Measurements from ENCODE around the gene GAS7.

Gene GAS7

GRCh38 chr17:9994761-9995160, 203.6 kb downstream of the GAS7 start:
- no peak overlapping the region for H3K4me3 ChIP-seq (ENCODE audit: low read length in 2 of 2)
- H3K36me3 ChIP-seq (ENCODE audit: control insufficient read depth in 2 of 2, insufficient read depth in 2 of 2, low read length in 2 of 2), result no peaks in the 10 kb centered on the region
- H3K27me3 ChIP-seq (ENCODE audit: control insufficient read depth in 1 of 2, insufficient read depth in 2 of 2, low read length in 2 of 2), result no peaks in the 10 kb centered on the region
- H3K27ac ChIP-seq (ENCODE audit: low read length), result no peak overlapping the region
- H3K9ac ChIP-seq (ENCODE audit: low read length in 2 of 2), result no peak overlapping the region
- H3K4me1 ChIP-seq (ENCODE audit: control insufficient read depth, insufficient read depth, low read length), result no peaks in the 10 kb centered on the region
- H3K9me3 ChIP-seq (ENCODE audit: control insufficient read depth in 2 of 2, low read length in 2 of 2), result no peaks in the 10 kb centered on the region

GRCh38 chr17:9991796-9992195, 206.6 kb downstream of the GAS7 start:
- Histone ChIP-seq H3K36me3 (ENCODE audit: control insufficient read depth in 2 of 2, insufficient read depth in 2 of 2, low read length in 2 of 2) (no peaks in the 10 kb centered on the region), H3K4me3 (ENCODE audit: low read length in 2 of 2) (no peak overlapping the region), H3K9ac (ENCODE audit: low read length in 2 of 2) (no peak overlapping the region), H3K4me1 (ENCODE audit: control insufficient read depth, insufficient read depth, low read length) (peaks cover 4% of the 10 kb centered on the region), H3K27me3 (ENCODE audit: control insufficient read depth in 1 of 2, insufficient read depth in 2 of 2, low read length in 2 of 2) (no peaks in the 10 kb centered on the region), H3K9me3 (ENCODE audit: control insufficient read depth in 2 of 2, low read length in 2 of 2) (no peaks in the 10 kb centered on the region), H3K27ac (ENCODE audit: low read length) (no peak overlapping the region)

- no peak overlapping the region for H3K9ac ChIP-seq (ENCODE audit: low read length in 2 of 2)
- H3K4me1 ChIP-seq (ENCODE audit: control insufficient read depth, insufficient read depth, low read length), result peaks cover 4% of the 10 kb centered on the region
- H3K36me3 ChIP-seq (ENCODE audit: control insufficient read depth in 2 of 2, insufficient read depth in 2 of 2, low read length in 2 of 2), result no peaks in the 10 kb centered on the region
- H3K27ac ChIP-seq (ENCODE audit: low read length), result no peak overlapping the region
- no peak overlapping the region for H3K4me3 ChIP-seq (ENCODE audit: low read length in 2 of 2)
- no peaks in the 10 kb centered on the region for H3K27me3 ChIP-seq (ENCODE audit: control insufficient read depth in 1 of 2, insufficient read depth in 2 of 2, low read length in 2 of 2)
- no peaks in the 10 kb centered on the region for H3K9me3 ChIP-seq (ENCODE audit: control insufficient read depth in 2 of 2, low read length in 2 of 2)
These were observed 207.1 kb downstream of the GAS7 start for GRCh38 chr17:9991351-9991750.

GRCh38 chr17:9987779-9988585, 210.4 kb downstream of the GAS7 start:
- Histone ChIP-seq H3K4me1 (ENCODE audit: control insufficient read depth, insufficient read depth, low read length) (peaks cover 4% of the 10 kb centered on the region), H3K9me3 (ENCODE audit: control insufficient read depth in 2 of 2, low read length in 2 of 2) (no peaks in the 10 kb centered on the region), H3K27ac (ENCODE audit: low read length) (no peak overlapping the region), H3K27me3 (ENCODE audit: control insufficient read depth in 1 of 2, insufficient read depth in 2 of 2, low read length in 2 of 2) (no peaks in the 10 kb centered on the region), H3K4me3 (ENCODE audit: low read length in 2 of 2) (no peak overlapping the region), H3K36me3 (ENCODE audit: control insufficient read depth in 2 of 2, insufficient read depth in 2 of 2, low read length in 2 of 2) (no peaks in the 10 kb centered on the region), H3K9ac (ENCODE audit: low read length in 2 of 2) (no peak overlapping the region)

- Histone ChIP-seq H3K27me3 (ENCODE audit: control insufficient read depth in 1 of 2, insufficient read depth in 2 of 2, low read length in 2 of 2) (no peaks in the 10 kb centered on the region), H3K9me3 (ENCODE audit: control insufficient read depth in 2 of 2, low read length in 2 of 2) (no peaks in the 10 kb centered on the region), H3K9ac (ENCODE audit: low read length in 2 of 2) (no peak overlapping the region), H3K4me1 (ENCODE audit: control insufficient read depth, insufficient read depth, low read length) (peaks cover 4% of the 10 kb centered on the region), H3K4me3 (ENCODE audit: low read length in 2 of 2) (no peak overlapping the region), H3K36me3 (ENCODE audit: control insufficient read depth in 2 of 2, insufficient read depth in 2 of 2, low read length in 2 of 2) (no peaks in the 10 kb centered on the region), H3K27ac (ENCODE audit: low read length) (no peak overlapping the region)
These were observed 211.5 kb downstream of the GAS7 start for GRCh38 chr17:9986754-9987382.

GRCh38 chr17:9985646-9986045, 212.8 kb downstream of the GAS7 start:
- H3K4me3 ChIP-seq (ENCODE audit: low read length in 2 of 2), result no peak overlapping the region
- H3K27ac ChIP-seq (ENCODE audit: low read length), result no peak overlapping the region
- H3K9me3 ChIP-seq (ENCODE audit: control insufficient read depth in 2 of 2, low read length in 2 of 2), result no peaks in the 10 kb centered on the region
- H3K4me1 ChIP-seq (ENCODE audit: control insufficient read depth, insufficient read depth, low read length), result peaks cover 4% of the 10 kb centered on the region
- H3K27me3 ChIP-seq (ENCODE audit: control insufficient read depth in 1 of 2, insufficient read depth in 2 of 2, low read length in 2 of 2), result no peaks in the 10 kb centered on the region
- H3K9ac ChIP-seq (ENCODE audit: low read length in 2 of 2), result no peak overlapping the region
- no peaks in the 10 kb centered on the region for H3K36me3 ChIP-seq (ENCODE audit: control insufficient read depth in 2 of 2, insufficient read depth in 2 of 2, low read length in 2 of 2)

- Histone ChIP-seq H3K9ac (ENCODE audit: low read length in 2 of 2) (no peak overlapping the region), H3K9me3 (ENCODE audit: control insufficient read depth in 2 of 2, low read length in 2 of 2) (no peaks in the 10 kb centered on the region)
These were observed 213.6 kb downstream of the GAS7 start for GRCh38 chr17:9984768-9985167.

GRCh38 chr17:9982159-9982558, 216.2 kb downstream of the GAS7 start:
- Histone ChIP-seq H3K36me3 (ENCODE audit: control insufficient read depth in 2 of 2, insufficient read depth in 2 of 2, low read length in 2 of 2) (no peaks in the 10 kb centered on the region), H3K27me3 (ENCODE audit: control insufficient read depth in 1 of 2, insufficient read depth in 2 of 2, low read length in 2 of 2) (no peaks in the 10 kb centered on the region), H3K27ac (ENCODE audit: low read length) (no peak overlapping the region), H3K9me3 (ENCODE audit: control insufficient read depth in 2 of 2, low read length in 2 of 2) (no peaks in the 10 kb centered on the region), H3K9ac (ENCODE audit: low read length in 2 of 2) (no peak overlapping the region), H3K4me1 (ENCODE audit: control insufficient read depth, insufficient read depth, low read length) (peaks cover 5% of the 10 kb centered on the region), H3K4me3 (ENCODE audit: low read length in 2 of 2) (no peak overlapping the region)

More at GRCh38 chr17:9984768-9985167, 213.6 kb downstream of the GAS7 start:
- Histone ChIP-seq H3K27me3 (ENCODE audit: control insufficient read depth in 1 of 2, insufficient read depth in 2 of 2, low read length in 2 of 2) (no peaks in the 10 kb centered on the region), H3K36me3 (ENCODE audit: control insufficient read depth in 2 of 2, insufficient read depth in 2 of 2, low read length in 2 of 2) (no peaks in the 10 kb centered on the region), H3K4me3 (ENCODE audit: low read length in 2 of 2) (no peak overlapping the region), H3K4me1 (ENCODE audit: control insufficient read depth, insufficient read depth, low read length) (peaks cover 4% of the 10 kb centered on the region), H3K27ac (ENCODE audit: low read length) (no peak overlapping the region)

- Histone ChIP-seq H3K9ac (ENCODE audit: low read length in 2 of 2) (no peak overlapping the region), H3K4me3 (ENCODE audit: low read length in 2 of 2) (no peak overlapping the region), H3K27me3 (ENCODE audit: control insufficient read depth in 1 of 2, insufficient read depth in 2 of 2, low read length in 2 of 2) (no peaks in the 10 kb centered on the region), H3K27ac (ENCODE audit: low read length) (no peak overlapping the region), H3K36me3 (ENCODE audit: control insufficient read depth in 2 of 2, insufficient read depth in 2 of 2, low read length in 2 of 2) (no peaks in the 10 kb centered on the region), H3K4me1 (ENCODE audit: control insufficient read depth, insufficient read depth, low read length) (peaks cover 7% of the 10 kb centered on the region), H3K9me3 (ENCODE audit: control insufficient read depth in 2 of 2, low read length in 2 of 2) (no peaks in the 10 kb centered on the region)
These were observed 217.0 kb downstream of the GAS7 start for GRCh38 chr17:9981344-9981915.

GRCh38 chr17:9979463-9979995, 218.9 kb downstream of the GAS7 start:
- peaks cover 7% of the 10 kb centered on the region for H3K4me1 ChIP-seq (ENCODE audit: control insufficient read depth, insufficient read depth, low read length)
- H3K36me3 ChIP-seq (ENCODE audit: control insufficient read depth in 2 of 2, insufficient read depth in 2 of 2, low read length in 2 of 2), result no peaks in the 10 kb centered on the region
- H3K27me3 ChIP-seq (ENCODE audit: control insufficient read depth in 1 of 2, insufficient read depth in 2 of 2, low read length in 2 of 2), result no peaks in the 10 kb centered on the region
- H3K9me3 ChIP-seq (ENCODE audit: control insufficient read depth in 2 of 2, low read length in 2 of 2), result no peaks in the 10 kb centered on the region
- H3K9ac ChIP-seq (ENCODE audit: low read length in 2 of 2), result no peak overlapping the region
- H3K4me3 ChIP-seq (ENCODE audit: low read length in 2 of 2), result no peak overlapping the region
- H3K27ac ChIP-seq (ENCODE audit: low read length), result no peak overlapping the region

All from stomach smooth muscle (tissue), 2 donors.